GM21515 (cell line): ENCODE measurements around the gene ZBTB32.
"Not testable (repeated sequence)": the region's sequence is repeated elsewhere in the genome, so short reads cannot be mapped to it uniquely, and the experiment has no call there.

Source experiments
- ATAC-seq: cut with Tn5 transposase; IDR thresholded peaks from one replicate; pipeline ENCODE4 v1.9.1; 2021; ENCODE audit not compliant: unreplicated experiment

The ZBTB32 gene

DNA sequence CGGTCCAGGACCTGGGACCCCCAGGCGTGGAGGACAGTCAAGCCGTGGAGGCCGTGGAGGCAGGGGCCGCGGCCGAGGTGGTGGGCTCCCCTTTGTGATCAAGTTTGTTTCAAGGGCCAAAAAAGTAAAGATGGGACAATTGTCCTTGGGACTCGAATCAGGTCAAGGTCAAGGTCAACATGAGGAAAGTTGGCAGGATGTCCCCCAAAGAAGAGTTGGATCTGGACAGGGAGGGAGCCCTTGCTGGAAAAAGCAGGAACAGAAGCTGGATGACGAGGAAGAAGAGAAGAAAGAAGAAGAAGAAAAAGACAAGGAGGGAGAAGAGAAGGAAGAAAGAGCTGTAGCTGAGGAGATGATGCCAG, 15.8 kb downstream of the ZBTB32 start:
- ATAC-seq, result no peak

DNA sequence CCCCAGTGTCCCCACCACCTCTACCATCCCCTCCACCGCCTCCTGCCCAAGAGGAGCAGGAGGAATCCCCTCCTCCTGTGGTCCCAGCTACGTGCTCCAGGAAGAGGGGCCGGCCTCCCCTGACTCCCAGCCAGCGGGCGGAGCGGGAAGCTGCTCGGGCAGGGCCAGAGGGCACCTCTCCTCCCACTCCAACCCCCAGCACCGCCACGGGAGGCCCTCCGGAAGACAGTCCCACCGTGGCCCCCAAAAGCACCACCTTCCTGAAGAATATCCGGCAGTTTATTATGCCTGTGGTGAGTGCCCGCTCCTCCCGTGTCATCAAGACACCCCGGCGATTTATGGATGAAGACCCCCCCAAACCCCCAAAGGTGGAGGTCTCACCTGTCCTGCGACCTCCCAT, 16.3 kb downstream of the ZBTB32 start:
- no peak for ATAC-seq

DNA sequence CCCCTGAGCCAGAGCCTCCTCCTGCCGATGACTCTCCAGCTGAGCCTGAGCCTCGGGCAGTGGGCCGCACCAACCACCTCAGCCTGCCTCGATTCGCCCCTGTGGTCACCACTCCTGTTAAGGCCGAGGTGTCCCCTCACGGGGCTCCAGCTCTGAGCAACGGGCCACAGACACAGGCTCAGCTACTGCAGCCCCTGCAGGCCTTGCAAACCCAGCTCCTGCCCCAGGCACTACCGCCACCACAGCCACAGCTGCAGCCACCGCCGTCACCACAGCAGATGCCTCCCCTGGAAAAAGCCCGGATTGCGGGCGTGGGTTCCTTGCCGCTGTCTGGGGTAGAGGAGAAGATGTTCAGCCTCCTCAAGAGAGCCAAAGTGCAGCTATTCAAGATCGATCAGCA, 17.0 kb downstream of the ZBTB32 start:
- no peak for ATAC-seq

DNA sequence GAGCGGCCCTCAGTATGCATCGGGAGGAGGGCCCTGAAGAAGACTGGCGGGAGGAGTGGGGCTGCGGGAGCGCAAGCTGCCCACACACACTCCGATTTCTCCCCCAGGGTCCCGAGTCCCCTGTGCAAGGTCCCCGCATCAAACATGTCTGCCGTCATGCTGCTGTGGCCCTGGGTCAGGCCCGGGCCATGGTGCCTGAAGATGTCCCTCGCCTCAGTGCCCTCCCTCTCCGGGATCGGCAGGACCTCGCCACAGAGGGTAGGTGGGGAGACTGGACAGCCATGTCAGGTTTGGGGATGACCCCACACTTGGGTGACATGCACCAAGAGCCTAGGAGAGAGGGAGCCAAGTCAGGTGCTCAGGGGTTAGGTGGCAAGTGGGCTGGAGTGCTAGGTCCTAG, 18.1 kb downstream of the ZBTB32 start:
- no peak for ATAC-seq

DNA sequence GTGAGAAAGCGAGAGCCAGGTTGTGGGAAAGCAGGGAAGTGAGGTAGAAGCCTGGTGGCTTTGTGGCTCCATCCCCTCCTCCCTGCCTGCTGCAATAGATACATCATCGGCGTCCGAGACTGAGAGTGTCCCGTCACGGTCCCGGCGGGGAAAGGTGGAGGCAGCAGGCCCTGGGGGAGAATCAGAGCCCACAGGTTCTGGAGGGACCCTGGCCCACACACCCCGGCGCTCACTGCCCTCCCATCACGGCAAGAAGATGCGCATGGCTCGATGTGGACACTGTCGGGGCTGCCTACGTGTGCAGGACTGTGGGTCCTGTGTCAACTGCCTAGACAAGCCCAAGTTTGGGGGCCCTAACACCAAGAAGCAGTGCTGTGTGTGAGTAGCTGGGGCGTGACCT, 18.5 kb downstream of the ZBTB32 start:
- ATAC-seq, result no peak

DNA sequence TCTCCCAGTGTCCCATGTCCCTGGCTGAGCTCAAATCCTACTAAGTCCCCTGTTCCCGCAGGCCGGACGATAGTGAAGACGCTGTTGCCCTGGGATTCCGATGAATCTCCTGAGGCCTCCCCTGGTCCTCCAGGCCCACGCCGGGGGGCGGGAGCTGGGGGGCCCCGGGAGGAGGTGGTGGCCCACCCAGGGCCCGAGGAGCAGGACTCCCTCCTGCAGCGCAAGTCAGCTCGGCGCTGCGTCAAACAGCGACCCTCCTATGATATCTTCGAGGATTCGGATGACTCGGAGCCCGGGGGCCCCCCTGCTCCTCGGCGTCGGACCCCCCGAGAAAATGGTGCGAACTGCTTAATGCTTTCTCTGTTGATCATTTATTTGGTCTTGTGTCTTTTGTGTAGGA, 19.3 kb downstream of the ZBTB32 start:
- ATAC-seq, result no peak

DNA sequence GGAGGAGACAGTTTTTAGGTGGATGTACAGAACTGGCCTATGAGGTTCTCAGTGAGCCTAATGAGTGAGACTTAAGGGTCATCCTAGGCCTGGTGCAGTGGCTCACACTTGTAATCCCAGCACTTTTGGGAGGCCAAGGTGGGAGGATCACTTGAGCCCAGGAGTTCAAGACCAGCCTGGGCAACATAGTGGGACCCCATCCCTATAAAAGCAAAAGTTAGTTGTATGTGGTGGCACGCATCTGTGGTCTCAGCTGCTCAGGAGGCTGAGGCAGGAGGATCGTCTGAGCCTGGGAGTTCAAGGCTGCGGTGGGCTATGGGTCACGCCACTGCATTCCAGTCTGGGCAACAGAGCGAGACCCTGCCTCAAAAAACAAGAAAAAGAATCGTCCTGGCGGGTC, 19.8 kb downstream of the ZBTB32 start:
- ATAC-seq, result not testable (repeated sequence)

DNA sequence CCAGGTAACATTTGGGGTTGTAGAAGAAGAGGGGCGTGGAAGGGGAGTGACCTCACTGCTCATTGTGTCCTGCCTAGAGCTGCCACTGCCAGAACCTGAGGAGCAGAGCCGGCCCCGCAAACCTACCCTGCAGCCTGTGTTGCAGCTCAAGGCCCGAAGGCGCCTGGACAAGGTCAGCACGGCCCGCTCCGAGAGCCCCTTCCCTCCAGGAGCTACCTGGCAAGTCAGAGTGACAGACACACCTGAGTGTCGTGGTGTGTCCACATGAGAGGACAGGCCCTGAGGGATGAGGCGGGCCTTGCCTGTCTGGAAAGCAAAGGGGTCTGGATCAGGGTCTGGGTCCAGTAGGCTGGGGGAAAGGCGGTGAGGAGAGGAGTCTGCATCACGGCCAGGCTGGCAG, 20.2 kb downstream of the ZBTB32 start:
- no peak for ATAC-seq

DNA sequence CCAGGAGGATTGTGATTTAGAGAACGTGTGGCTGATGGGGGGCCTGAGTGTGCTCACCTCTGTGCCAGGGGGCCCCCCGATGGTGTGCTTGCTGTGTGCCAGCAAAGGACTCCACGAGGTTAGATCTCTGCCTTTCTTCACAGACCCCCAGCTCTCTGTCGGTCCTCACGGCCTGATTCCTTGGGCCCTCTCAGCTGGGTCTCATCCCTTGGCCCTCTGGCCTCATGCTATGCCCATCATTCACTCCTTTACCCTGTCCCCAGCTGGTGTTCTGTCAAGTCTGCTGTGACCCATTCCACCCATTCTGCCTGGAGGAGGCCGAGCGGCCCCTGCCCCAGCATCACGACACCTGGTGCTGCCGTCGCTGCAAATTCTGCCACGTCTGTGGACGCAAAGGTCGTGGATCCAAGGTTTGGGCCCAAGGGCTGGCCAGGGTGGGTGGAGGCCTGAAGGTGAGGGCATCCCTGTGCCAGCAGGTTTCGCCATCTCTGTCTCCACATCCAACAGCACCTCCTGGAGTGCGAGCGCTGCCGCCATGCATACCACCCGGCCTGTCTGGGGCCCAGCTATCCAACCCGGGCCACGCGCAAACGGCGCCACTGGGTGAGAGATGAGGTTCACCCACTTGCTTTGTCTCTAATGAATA, 21.0 kb downstream of the ZBTB32 start:
- no peak for ATAC-seq

DNA sequence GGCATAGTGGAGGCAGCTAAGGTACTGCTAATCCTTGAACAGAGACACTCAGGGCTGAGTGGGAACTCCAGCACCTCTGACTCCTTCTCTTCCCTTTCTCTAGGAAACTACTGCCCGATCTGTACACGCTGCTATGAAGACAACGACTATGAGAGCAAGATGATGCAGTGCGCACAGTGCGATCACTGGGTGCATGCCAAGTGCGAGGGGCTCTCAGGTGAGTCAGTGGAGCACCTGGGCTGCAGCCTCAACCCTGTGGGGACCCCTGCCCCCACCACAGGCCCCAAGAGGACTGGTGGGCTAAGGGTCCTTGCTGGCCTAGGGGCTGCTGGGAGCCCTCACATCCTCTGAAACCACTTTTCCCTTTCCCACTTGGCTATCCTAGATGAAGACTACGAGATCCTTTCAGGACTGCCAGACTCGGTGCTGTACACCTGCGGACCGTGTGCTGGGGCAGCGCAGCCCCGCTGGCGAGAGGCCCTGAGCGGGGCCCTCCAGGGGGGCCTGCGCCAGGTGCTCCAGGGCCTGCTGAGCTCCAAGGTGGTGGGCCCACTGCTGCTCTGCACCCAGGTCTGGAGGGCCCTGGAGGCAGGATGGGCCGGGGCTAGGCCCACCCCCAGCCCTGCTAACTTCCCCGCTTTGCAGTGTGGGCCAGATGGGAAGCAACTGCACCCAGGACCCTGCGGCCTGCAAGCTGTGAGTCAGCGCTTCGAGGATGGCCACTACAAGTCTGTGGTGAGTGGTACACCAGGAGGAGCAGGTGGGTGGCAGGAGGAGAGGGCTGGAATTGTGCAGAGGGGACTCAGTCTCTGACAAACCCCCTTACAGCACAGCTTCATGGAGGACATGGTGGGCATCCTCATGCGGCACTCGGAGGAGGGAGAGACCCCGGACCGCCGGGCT, 22.9 kb downstream of the ZBTB32 start:
- ATAC-seq, result no peak

DNA sequence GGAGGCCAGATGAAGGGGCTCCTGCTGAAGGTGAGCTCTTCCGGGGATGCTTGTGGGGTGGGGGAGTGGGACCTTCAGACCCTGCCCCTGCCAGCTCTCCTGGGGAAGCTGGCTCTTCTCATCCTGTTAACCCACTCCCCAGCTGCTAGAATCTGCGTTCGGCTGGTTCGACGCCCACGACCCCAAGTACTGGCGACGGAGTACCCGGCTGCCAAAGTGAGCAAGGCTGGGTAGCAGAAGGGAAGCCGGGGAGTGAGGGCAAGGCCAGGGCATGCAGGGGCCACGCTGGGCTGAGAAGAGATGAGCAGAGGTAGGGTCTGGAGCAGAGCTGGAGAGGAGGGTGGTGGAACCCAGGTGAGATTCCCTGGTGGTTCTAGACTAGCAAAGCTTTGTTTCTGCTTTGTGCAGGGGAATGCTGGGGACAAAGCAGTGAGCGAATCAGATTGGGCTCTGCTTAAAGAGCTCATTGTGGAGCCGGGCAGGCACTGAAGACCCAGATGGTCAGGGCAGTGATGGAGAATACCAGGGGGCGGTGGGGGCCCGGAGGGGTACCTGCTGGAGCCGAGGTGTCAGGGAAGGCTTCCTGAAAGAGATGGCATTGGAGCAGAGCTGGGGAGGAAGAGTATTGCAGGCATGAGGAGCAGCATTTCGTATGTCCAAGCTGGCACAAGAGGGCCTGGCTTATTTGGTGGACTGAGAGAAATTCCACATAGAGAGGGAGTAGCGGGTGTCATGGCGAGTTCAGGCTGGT, 23.8 kb downstream of the ZBTB32 start:
- ATAC-seq, result no peak

DNA sequence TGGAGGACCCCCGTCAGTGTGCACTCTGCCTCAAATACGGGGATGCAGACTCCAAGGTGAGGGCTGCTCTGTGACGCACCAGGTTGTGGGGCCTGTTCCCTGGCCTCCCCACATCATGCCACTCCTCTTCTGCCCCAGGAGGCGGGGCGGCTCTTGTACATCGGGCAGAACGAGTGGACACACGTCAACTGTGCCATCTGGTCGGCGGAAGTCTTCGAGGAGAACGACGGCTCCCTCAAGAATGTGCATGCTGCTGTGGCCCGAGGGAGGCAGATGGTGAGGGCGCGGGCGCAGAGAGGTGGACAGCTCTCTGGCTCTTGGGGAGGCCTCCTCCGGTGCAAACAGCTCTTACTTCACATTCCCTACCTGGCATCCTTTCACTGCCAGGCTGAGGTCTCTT, 24.7 kb downstream of the ZBTB32 start:
- no peak for ATAC-seq

DNA sequence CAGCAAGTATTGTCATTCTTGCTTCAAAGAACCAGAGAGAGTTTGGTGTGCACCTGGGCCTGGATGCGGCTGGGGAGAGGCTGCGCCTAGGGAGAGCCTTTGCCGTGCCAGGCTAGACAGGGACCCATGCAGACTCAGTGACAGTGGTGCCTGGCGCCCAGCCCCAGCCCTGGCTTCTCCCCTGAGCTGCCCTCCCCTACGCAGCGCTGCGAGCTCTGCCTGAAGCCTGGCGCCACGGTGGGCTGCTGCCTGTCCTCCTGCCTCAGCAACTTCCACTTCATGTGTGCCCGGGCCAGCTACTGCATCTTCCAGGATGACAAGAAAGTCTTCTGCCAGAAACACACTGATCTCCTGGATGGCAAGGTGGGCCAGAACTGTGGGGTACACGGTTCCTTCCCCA, 25.4 kb downstream of the ZBTB32 start:
- no peak for ATAC-seq

DNA sequence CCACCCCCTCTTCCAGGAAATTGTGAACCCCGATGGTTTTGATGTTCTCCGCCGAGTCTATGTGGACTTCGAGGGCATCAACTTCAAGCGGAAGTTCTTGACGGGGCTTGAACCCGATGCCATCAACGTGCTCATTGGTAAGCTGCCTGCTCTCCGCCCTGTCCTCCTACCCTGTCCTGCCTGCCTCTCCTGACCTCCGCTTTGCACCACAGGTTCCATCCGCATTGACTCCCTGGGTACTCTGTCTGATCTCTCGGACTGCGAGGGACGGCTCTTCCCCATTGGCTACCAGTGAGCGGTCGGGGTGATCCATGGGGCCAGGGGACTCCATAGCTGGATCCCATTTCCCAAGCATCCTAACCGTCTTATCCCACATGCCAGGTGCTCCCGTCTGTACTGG, 26.0 kb downstream of the ZBTB32 start:
- ATAC-seq, result no peak

DNA sequence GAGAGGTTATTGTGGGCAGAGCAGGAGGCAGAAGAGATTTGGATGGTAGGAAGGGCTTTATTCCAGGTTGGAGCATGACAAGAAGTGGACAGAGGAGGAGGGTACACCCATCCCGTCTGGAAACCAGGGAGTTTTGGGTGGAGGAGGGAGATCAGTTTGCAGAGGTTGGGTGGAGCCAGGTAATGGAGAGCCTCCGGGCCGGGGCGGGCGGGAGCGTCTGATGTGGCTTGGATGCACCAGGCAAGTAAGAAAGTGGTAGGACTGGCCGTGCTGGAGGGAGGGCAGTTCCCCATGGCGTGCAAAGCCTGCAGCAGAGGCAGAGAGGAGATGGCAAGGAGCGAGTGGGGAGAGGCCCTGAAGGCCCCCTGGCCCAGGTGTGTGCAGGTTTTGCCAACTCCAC, 27.0 kb downstream of the ZBTB32 start:
- no peak for ATAC-seq

DNA sequence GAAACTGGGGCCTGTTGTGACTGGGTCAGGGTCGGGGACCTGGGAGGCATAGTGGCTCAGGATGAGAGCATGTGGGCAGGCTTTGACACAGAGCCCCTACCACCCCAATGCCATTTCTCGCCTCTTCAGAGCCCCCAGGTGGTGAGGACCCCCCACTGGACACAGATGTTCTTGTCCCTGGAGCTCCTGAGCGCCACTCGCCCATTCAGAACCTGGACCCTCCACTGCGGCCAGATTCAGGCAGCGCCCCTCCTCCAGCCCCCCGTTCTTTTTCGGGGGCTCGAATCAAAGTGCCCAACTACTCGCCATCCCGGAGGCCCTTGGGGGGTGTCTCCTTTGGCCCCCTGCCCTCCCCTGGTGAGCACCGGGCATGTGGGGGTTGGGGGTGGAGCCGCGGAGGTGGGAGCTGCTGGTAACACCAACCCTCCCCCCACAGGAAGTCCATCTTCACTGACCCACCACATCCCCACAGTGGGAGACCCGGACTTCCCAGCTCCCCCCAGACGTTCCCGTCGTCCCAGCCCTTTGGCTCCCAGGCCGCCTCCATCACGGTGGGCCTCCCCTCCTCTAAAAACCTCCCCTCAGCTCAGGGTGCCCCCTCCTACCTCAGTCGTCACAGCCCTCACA, 27.5 kb downstream of the ZBTB32 start:
- no peak for ATAC-seq

DNA sequence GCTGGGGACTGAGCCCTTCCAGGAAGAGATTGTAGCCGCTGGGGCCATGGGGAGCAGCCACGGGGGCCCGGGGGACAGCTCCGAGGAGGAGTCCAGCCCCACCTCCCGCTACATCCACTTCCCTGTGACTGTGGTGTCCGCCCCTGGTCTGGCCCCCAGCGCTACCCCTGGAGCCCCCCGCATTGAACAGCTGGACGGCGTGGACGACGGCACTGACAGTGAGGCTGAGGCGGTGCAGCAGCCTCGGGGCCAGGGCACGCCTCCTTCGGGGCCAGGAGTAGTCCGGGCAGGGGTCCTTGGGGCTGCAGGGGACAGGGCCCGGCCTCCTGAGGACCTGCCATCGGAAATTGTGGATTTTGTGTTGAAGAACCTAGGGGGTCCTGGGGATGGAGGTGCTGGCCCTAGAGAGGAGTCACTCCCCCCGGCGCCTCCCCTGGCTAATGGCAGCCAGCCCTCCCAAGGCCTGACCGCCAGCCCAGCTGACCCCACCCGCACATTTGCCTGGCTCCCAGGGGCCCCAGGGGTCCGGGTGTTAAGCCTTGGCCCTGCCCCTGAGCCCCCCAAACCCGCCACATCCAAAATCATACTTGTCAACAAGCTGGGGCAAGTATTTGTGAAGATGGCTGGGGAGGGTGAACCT, 28.3 kb downstream of the ZBTB32 start:
- no peak for ATAC-seq

DNA sequence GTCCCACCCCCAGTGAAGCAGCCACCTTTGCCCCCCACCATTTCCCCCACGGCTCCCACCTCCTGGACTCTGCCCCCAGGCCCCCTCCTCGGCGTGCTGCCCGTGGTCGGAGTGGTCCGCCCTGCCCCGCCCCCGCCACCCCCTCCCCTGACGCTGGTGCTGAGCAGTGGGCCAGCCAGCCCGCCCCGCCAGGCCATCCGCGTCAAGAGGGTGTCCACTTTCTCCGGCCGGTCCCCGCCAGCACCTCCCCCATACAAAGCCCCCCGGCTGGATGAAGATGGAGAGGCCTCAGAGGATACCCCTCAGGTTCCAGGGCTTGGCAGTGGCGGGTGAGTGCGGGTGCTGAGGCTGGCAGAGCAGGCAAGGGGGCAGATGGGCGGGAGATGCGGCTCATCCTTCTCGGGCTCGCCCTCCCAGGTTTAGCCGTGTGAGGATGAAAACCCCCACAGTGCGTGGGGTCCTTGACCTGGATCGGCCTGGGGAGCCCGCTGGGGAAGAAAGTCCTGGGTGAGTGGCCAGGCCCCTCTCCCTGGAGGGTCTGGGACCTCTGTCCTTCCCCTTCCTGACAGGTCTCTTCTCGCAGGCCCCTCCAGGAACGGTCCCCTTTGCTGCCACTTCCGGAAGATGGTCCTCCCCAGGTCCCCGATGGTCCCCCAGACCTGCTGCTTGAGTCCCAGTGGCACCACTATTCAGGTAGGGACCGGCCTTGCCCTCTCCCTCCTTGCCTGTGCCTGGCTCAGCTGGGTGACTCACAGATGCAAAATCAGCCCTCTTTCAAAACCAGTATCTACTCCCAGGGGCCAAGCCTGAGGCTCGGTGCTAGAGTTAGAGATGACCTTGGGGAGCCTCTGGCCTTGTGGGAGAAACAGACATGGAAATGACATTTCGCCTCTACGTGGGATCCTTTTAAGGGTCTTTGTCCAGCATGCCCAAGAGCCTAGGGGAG, 29.1 kb downstream of the ZBTB32 start:
- ATAC-seq, result no peak

DNA sequence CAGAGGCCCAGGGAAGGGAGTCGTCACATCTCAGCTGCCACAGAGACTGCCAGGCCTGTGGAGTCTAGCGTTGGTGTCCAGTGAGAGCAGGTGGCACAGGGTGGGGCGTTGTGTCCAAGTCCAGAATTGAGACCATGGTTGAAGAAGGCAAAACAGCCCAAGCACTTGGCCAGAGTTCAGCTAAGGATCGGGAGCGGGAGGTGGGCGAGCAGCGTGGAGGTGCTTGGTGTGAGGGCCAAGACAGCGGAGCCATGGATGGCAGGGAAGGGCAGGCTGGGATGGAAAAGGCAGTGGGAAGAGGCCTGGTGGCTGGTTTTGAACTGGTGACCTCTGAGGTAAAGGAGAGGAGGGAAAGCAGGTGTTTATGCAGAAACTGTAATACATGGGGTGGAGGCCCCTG, 29.9 kb downstream of the ZBTB32 start:
- ATAC-seq, result no peak

DNA sequence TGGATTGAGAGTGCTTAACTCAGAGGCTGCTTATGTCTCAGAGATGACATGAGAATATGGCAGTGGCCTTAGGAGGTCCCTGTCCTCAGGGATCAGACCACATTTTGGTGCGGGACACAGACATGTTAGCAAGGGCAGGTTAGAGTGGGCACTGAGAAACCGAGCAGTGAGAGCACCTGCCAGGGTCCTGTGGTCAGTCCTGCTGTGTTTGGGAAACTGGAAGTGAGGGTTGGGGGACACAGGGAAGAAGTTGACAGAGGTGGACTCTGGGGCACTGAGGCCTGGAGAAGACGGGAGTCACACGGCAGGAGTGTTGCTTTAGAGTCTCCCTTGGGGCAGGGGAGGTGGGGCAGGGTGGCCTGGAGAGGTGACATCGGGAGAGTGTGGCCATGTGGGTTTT, 30.5 kb downstream of the ZBTB32 start:
- ATAC-seq, result no peak
